B cell (primary cell): ENCODE data around the gene SDK1. TPM values are rescaled to one million over a fixed set of nuclear protein-coding genes. Genes with fewer than 3 reads are reported as not detected.

Source experiments
- ATAC-seq: fragments of 200-7000 bp; cut with Tn5 transposase; one replicate; pipeline ENCODE4 v1.10.0; 2021; ENCODE audit warnings: low read depth, mild to moderate bottlenecking, moderate number of reproducible peaks, moderate library complexity
- CTCF ChIA-PET: fragments of 350-600 bp; sonication (Branson Sonifier 250); formaldehyde crosslinking; loops from one replicate; lab custom pipeline; 2021; ENCODE audit warnings: antibody characterized with exemption, inconsistent platforms; lab: Charles Lee
- POLR2A ChIA-PET: fragments of 350-600 bp; sonication (Branson Sonifier 250); formaldehyde crosslinking; loops from one replicate; lab custom pipeline; 2021; ENCODE audit warnings: antibody characterized with exemption; lab: Charles Lee
- DNase-seq: peaks from one replicate; pipeline ENCODE4 v3.0.0; 2013
- H2AFZ ChIP-seq: 2 replicates; pipeline ENCODE4 v1.6.1; 2012; ENCODE audit warnings: mild to moderate bottlenecking, low read depth, low read length; ENCODE audit not compliant: insufficient read depth, poor library complexity, severe bottlenecking
- H3K27ac ChIP-seq, 2 donors: 1 replicate in 1 of 2; 2 replicates in 1 of 2; pipeline ENCODE4 v1.5.1; 2012 to 2013; ENCODE audit warnings: low read length in 2 of 2, mild to moderate bottlenecking in 2 of 2, moderate library complexity in 1 of 2
- H3K27me3 ChIP-seq, 4 experiments: fragments of 200-600 bp in 1 of 4; sonication (generic) in 1 of 4; replicated peaks in 1 of 4; 1 replicate in 2 of 4; 2 replicates in 2 of 4; pipeline versions ENCODE4 v1.6.1 to v1.7.0; 2013 to 2016; ENCODE audit warnings: low read length in 3 of 4, mild to moderate bottlenecking in 2 of 4, mixed read lengths in 1 of 4, moderate library complexity in 1 of 4; ENCODE audit not compliant: insufficient read depth in 4 of 4, control insufficient read depth in 3 of 4; ENCODE audit errors: control extremely low read depth in 1 of 4
- H3K36me3 ChIP-seq, 2 experiments: replicated peaks in 1 of 2; 1 replicate in 1 of 2; 2 replicates in 1 of 2; pipeline versions ENCODE4 v1.6.1 to v1.7.1; 2013; ENCODE audit warnings: low read length in 1 of 2; ENCODE audit not compliant: insufficient read depth in 2 of 2, control insufficient read depth in 1 of 2; ENCODE audit errors: control extremely low read depth in 1 of 2, extremely low read depth in 1 of 2
- H3K4me1 ChIP-seq, 2 donors: fragments of 200-600 bp in 1 of 2; sonication (generic) in 1 of 2; 1 replicate in 1 of 2; 2 replicates in 1 of 2; pipeline versions ENCODE4 v1.5.1 to v1.6.1; 2013 to 2017; ENCODE audit warnings: low read length in 2 of 2; ENCODE audit not compliant: control insufficient read depth in 2 of 2, insufficient read depth in 2 of 2
- H3K4me2 ChIP-seq: replicated peaks from 2 replicates; pipeline ENCODE3; 2012; ENCODE audit warnings: mild to moderate bottlenecking, low read depth, low read length; ENCODE audit not compliant: poor library complexity, severe bottlenecking
- H3K4me3 ChIP-seq, 5 experiments: fragments of 200-600 bp in 1 of 5; sonication (generic) in 1 of 5; 1 replicate in 3 of 5; 2 replicates in 2 of 5; pipeline versions ENCODE4 v1.5.1 to v1.7.0; 2011 to 2016; ENCODE audit warnings: low read length in 4 of 5, mild to moderate bottlenecking in 4 of 5, low read depth in 2 of 5, control low read depth in 1 of 5, moderate library complexity in 1 of 5; ENCODE audit not compliant: insufficient read depth in 1 of 5; ENCODE audit errors: control extremely low read depth in 1 of 5, extremely low read depth in 1 of 5
- H3K79me2 ChIP-seq: fragments of 200-600 bp; sonication (generic); one replicate; pipeline ENCODE4 v1.6.0; 2016; ENCODE audit warnings: low read length; ENCODE audit not compliant: control insufficient read depth, insufficient read depth
- H3K9ac ChIP-seq: fragments of 200-600 bp; sonication (generic); 2 replicates; pipeline ENCODE4 v1.6.1; 2017; ENCODE audit warnings: mild to moderate bottlenecking, low read length, moderate library complexity
- H3K9me3 ChIP-seq, 3 donors: one replicate each; pipeline versions ENCODE4 v1.6.1 to v1.7.1; 2013; ENCODE audit warnings: low read length in 2 of 3; ENCODE audit not compliant: control insufficient read depth in 2 of 3, insufficient read depth in 1 of 3; ENCODE audit errors: control extremely low read depth in 1 of 3
- H4K20me1 ChIP-seq: 2 replicates; pipeline ENCODE4 v1.6.0; 2012; ENCODE audit warnings: mild to moderate bottlenecking, low read length; ENCODE audit not compliant: insufficient read depth, control insufficient read depth, poor library complexity, severe bottlenecking
- H3K27ac Mint-ChIP-seq: one replicate; pipeline ENCODE4 v1.8.0; 2021; ENCODE audit warnings: mixed read lengths
- H3K27me3 Mint-ChIP-seq: one replicate; pipeline ENCODE4 v1.8.0; 2021; ENCODE audit warnings: mixed read lengths
- H3K4me1 Mint-ChIP-seq: one replicate; pipeline ENCODE4 v1.8.0; 2021; ENCODE audit warnings: mixed read lengths
- H3K4me3 Mint-ChIP-seq: one replicate; pipeline ENCODE4 v1.8.0; 2021; ENCODE audit warnings: mixed read lengths
- H3K9me3 Mint-ChIP-seq: one replicate; pipeline ENCODE4 v1.8.0; 2022; ENCODE audit warnings: mixed read lengths; ENCODE audit not compliant: insufficient read depth
- EZH2 ChIP-seq: IDR thresholded peaks from 2 replicates; pipeline ENCODE4 v1.6.1; 2012; ENCODE audit warnings: borderline replicate concordance, low read depth, mild to moderate bottlenecking, moderate library complexity, low read length; ENCODE audit not compliant: insufficient read depth, poor library complexity, severe bottlenecking
- WGBS: methylation state at CpG from one replicate; pipeline ENCODE4 v1.1.5; 2013; ENCODE audit warnings: missing lambda C conversion rate; ENCODE audit not compliant: insufficient coverage; 5-methylcytosine and 5-hydroxymethylcytosine counted together
- intact Hi-C: fragments of 100-400 bp; cut with micrococcal nuclease; formaldehyde crosslinking; loops from one replicate; pipeline ENCODE4 v1.10.0; 2022
- polyA plus RNA-seq: library from polyadenylated mRNA; depleted of rRNA; stranded (reverse); fragments of >200 nt; gene quantifications from 2 replicates; pipeline ENCODE4 v1.2.3, GENCODE V29; 2012
- total RNA-seq, 2 donors: library from RNA; stranded (reverse); fragments of 120-200 nt in 1 of 2; gene quantifications; 1 replicate in 1 of 2; 2 replicates in 1 of 2; pipeline versions ENCODE4 v1.2.3 to v1.2.4, GENCODE V29; 2013 to 2022
- TF ChIP-seq, protein P1 (sequence below): fragments of 200-600 bp; IDR thresholded peaks from one replicate; pipeline ENCODE4 v1.8.0; 2022; ENCODE audit warnings: antibody characterized with exemption, mild to moderate bottlenecking

SDK1 gene
- total and polyA plus RNA-seq, 2 donors (not counting 1 experiment from before 2014, with no cell fraction given) = 0.73 to 2.0 TPM

DNA sequence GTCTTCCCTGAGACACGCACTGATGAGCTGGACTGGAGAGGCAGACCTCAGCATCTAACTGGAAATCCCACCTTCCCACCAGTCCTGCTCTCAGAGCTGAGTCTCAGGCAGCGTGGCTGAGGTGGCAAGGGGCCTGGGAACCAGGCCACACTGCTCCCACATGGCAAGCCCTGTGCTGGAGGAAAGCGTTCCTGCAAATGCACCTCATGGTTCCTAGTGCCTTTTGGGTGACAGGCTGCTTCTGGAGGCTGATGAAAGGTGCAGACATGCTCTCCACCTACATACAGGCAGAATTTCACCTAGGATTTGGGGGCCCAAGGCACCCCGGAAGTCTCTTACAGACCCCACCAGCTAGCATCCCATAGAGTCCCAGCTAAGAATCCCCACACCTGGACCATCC is 948.2 kb downstream of the SDK1 start:
- Mint-ChIP-seq H3K9me3 (peaks cover 21% of the 10 kb centered on the region), H3K4me3 (no peak overlapping the region), H3K4me1 (no peaks in the 10 kb centered on the region), H3K27me3 (no peaks in the 10 kb centered on the region), H3K27ac (no peak overlapping the region)
- H3K27ac ChIP-seq = no peak overlapping the region
- ChIA-PET CTCF (no interaction called here), POLR2A (no interaction called here)
- no peaks in the 10 kb centered on the region for H3K36me3 ChIP-seq
- DNase-seq (no peak), ATAC-seq (no peak)
- peaks cover 3 to 42% (median 6%) of the 10 kb centered on the region in 3 donors for H3K9me3 ChIP-seq
- H3K27me3 ChIP-seq = no peaks in the 10 kb centered on the region
- WGBS = 81% methylated on average over 4 of the region's 4 CpGs
- H3K79me2 ChIP-seq = no peaks in the 10 kb centered on the region
- H4K20me1 ChIP-seq = no peaks in the 10 kb centered on the region
- H3K4me2 ChIP-seq = no peak overlapping the region
- no peak for TF ChIP-seq EZH2
- TF ChIP-seq, protein P1, sequence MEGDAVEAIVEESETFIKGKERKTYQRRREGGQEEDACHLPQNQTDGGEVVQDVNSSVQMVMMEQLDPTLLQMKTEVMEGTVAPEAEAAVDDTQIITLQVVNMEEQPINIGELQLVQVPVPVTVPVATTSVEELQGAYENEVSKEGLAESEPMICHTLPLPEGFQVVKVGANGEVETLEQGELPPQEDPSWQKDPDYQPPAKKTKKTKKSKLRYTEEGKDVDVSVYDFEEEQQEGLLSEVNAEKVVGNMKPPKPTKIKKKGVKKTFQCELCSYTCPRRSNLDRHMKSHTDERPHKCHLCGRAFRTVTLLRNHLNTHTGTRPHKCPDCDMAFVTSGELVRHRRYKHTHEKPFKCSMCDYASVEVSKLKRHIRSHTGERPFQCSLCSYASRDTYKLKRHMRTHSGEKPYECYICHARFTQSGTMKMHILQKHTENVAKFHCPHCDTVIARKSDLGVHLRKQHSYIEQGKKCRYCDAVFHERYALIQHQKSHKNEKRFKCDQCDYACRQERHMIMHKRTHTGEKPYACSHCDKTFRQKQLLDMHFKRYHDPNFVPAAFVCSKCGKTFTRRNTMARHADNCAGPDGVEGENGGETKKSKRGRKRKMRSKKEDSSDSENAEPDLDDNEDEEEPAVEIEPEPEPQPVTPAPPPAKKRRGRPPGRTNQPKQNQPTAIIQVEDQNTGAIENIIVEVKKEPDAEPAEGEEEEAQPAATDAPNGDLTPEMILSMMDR = no peak
- intact Hi-C loops = no loop called here
- H3K9ac ChIP-seq = no peak overlapping the region
- no peaks in the 10 kb centered on the region for H3K4me1 ChIP-seq
- no peak overlapping the region for H2AFZ ChIP-seq
- H3K4me3 ChIP-seq = no peak overlapping the region

DNA sequence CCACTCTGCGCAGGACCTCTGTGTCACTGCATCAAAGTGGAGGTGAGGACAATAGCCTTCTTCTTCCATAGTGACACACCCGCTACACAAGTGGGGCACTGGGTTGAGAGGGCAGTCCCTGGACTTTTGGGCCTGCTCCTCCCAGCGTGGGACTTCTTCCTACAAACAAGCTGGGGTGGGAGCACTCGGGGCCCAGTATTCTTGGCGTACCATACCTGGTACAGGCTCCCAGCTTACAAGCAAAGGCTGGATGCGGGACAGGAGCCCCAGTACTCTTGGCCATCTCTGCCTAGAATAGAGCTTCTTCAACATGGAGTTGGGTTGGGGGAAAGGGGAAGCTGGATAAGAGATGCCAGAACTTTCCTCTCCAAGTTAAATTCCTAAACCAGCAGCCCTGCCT is 954.3 kb downstream of the SDK1 start:
- no peak overlapping the region for H2AFZ ChIP-seq
- H3K9ac ChIP-seq = no peak overlapping the region
- H3K27ac ChIP-seq = no peak overlapping the region
- no peak for TF ChIP-seq EZH2
- Mint-ChIP-seq H3K27me3 (peaks cover 3% of the 10 kb centered on the region), H3K4me1 (no peaks in the 10 kb centered on the region), H3K4me3 (no peak overlapping the region), H3K27ac (no peak overlapping the region), H3K9me3 (peaks cover 10% of the 10 kb centered on the region)
- H3K4me1 ChIP-seq = no peaks in the 10 kb centered on the region
- H3K4me3 ChIP-seq = no peak overlapping the region
- ChIA-PET CTCF (no interaction called here), POLR2A (no interaction called here)
- no peaks in the 10 kb centered on the region for H3K79me2 ChIP-seq
- 97% methylated on average over 4 of the region's 6 CpGs for WGBS
- intact Hi-C loops = no loop called here
- peaks cover 3 to 20% (median 10%) of the 10 kb centered on the region in 3 donors for H3K9me3 ChIP-seq
- no peak overlapping the region for H3K4me2 ChIP-seq
- DNase-seq = no peak
- peaks cover 0 to 6% (median 0%) of the 10 kb centered on the region in 4 experiments for H3K27me3 ChIP-seq
- no peak for ATAC-seq
- H3K36me3 ChIP-seq = no peaks in the 10 kb centered on the region
- H4K20me1 ChIP-seq = no peaks in the 10 kb centered on the region
